UCSD-AML1 (cell line): ENCODE results near the gene ARL6IP1.
A peak's percentile ranks its signal among the peaks of the same experiment; 100 is the strongest.
"Not testable (repeated sequence)": the region's sequence is repeated elsewhere in the genome, so short reads cannot be mapped to it uniquely, and the experiment has no call there.

Experiments
- DNase-seq: peaks from one replicate; lab custom pipeline; 2025; ENCODE audit not compliant: unreplicated experiment; lab: John Stamatoyannopoulos, UW

Gene ARL6IP1

GRCh38 chr16:18762713-18763112 is 38.6 kb downstream of the ARL6IP1 start:
- not testable (repeated sequence) for DNase-seq

- DNase-seq: peak; percentile 46
Measured at GRCh38 chr16:18759598-18760520, 41.5 kb downstream of the ARL6IP1 start.

GRCh38 chr16:18757960-18758660 is 43.2 kb downstream of the ARL6IP1 start:
- DNase-seq: not testable (repeated sequence)

GRCh38 chr16:18756639-18757038 is 44.7 kb downstream of the ARL6IP1 start:
- not testable (repeated sequence) for DNase-seq

GRCh38 chr16:18742870-18743269 is 58.5 kb downstream of the ARL6IP1 start:
- not testable (repeated sequence) for DNase-seq
